Endothelial cell of umbilical vein (primary cell): ENCODE measurements around the gene PCDH8. TPM values are rescaled to one million over a fixed set of nuclear protein-coding genes. Genes with fewer than 3 reads are reported as not detected.

Experiments used
- BruUV-seq: library from RNA; stranded (reverse); fragments of 400-500 nt; replicated peaks from 2 replicates; lab custom pipeline; 2021; lab: Mats Ljungman, UMichigan
- CTCF ChIA-PET: fragments of 300-600, 350-600 bp; sonication (Branson Sonifier 250); formaldehyde crosslinking; loops from one replicate; lab custom pipeline; 2021; ENCODE audit warnings: antibody characterized with exemption, inconsistent platforms; lab: Charles Lee
- POLR2A ChIA-PET: fragments of 300-600, 350-600 bp; sonication (Branson Sonifier 250); formaldehyde crosslinking; loops from one replicate; lab custom pipeline; 2021; ENCODE audit warnings: antibody characterized with exemption, inconsistent platforms; lab: Charles Lee
- DNase-seq: peaks from one replicate; pipeline ENCODE4 v3.0.0-alpha.2; 2011; ENCODE audit warnings: low read depth, low spot score
- FAIRE-seq: peaks from 2 replicates; lab custom pipeline; 2011; peaks lifted over from hg19 to GRCh38; lab: Jason Lieb, UNC
- H2AFZ ChIP-seq: 2 replicates; pipeline ENCODE4 v1.6.0; 2012; ENCODE audit warnings: low read depth, low read length, control low read depth, inconsistent platforms
- H3K27ac ChIP-seq: 2 replicates; pipeline ENCODE4 v1.5.1; 2011; ENCODE audit warnings: low read depth, mild to moderate bottlenecking, control low read depth, low read length, moderate library complexity; ENCODE audit not compliant: insufficient read depth
- H3K27me3 ChIP-seq, 2 experiments: 2 replicates each; pipeline versions ENCODE4 v1.6.0 to v1.6.1; 2011; ENCODE audit warnings: low read length in 2 of 2, mixed read lengths in 1 of 2; ENCODE audit not compliant: control insufficient read depth in 2 of 2, insufficient read depth in 2 of 2
- H3K36me3 ChIP-seq, 2 experiments: 2 replicates in 1 of 2; 3 replicates in 1 of 2; pipeline ENCODE4 v1.5.1; 2011; ENCODE audit warnings: low read length in 2 of 2, mild to moderate bottlenecking in 1 of 2, moderate library complexity in 1 of 2; ENCODE audit not compliant: control insufficient read depth in 2 of 2, insufficient read depth in 2 of 2; ENCODE audit errors: extremely low read depth in 1 of 2
- H3K4me1 ChIP-seq: 3 replicates; pipeline ENCODE4 v1.5.1; 2011; ENCODE audit warnings: mild to moderate bottlenecking, low read length; ENCODE audit not compliant: control insufficient read depth, insufficient read depth; ENCODE audit errors: extremely low read depth
- H3K4me2 ChIP-seq: 2 replicates; pipeline ENCODE4 v1.6.1; 2011; ENCODE audit warnings: low read length, control low read depth, mixed read lengths; ENCODE audit not compliant: insufficient read depth
- H3K4me3 ChIP-seq, 3 experiments: fragments of 200-600 bp in 1 of 3; sonication (generic), shearing (Covaris generic) in 1 of 3; replicated peaks in 1 of 3; 2 replicates each; pipeline ENCODE4 v1.5.1; 2011 to 2016; ENCODE audit warnings: control low read depth in 3 of 3, low read length in 3 of 3, mild to moderate bottlenecking in 2 of 3, inconsistent platforms in 1 of 3, low read depth in 1 of 3, moderate library complexity in 1 of 3; ENCODE audit not compliant: insufficient read depth in 1 of 3
- H3K79me2 ChIP-seq: 2 replicates; pipeline ENCODE4 v1.6.0; 2012; ENCODE audit warnings: low read length, inconsistent platforms; ENCODE audit not compliant: control insufficient read depth, insufficient read depth
- H3K9ac ChIP-seq: replicated peaks from 2 replicates; pipeline ENCODE3; 2011; ENCODE audit warnings: low read length, control low read depth; ENCODE audit not compliant: insufficient read depth; ENCODE audit errors: extremely low read depth
- H3K9me1 ChIP-seq: replicated peaks from 3 replicates; pipeline ENCODE4 v1.6.0; 2011; ENCODE audit warnings: mild to moderate bottlenecking, low read length; ENCODE audit not compliant: control insufficient read depth, insufficient read depth; ENCODE audit errors: extremely low read depth
- H3K9me3 ChIP-seq: replicated peaks from 2 replicates; pipeline ENCODE4 v1.5.1; 2012; ENCODE audit warnings: low read length, inconsistent platforms; ENCODE audit not compliant: control insufficient read depth, insufficient read depth
- H4K20me1 ChIP-seq: replicated peaks from 2 replicates; pipeline ENCODE3; 2011; ENCODE audit warnings: mild to moderate bottlenecking, low read length; ENCODE audit not compliant: control insufficient read depth, insufficient read depth; ENCODE audit errors: extremely low read depth
- EZH2 ChIP-seq: IDR thresholded peaks from 2 replicates; pipeline ENCODE4 v1.6.1; 2012; ENCODE audit warnings: borderline replicate concordance, low read depth, mild to moderate bottlenecking, moderate library complexity, low read length, inconsistent platforms; ENCODE audit not compliant: severe bottlenecking
- FOS ChIP-seq: IDR thresholded peaks from 2 replicates; pipeline ENCODE4 v1.6.1; 2011; ENCODE audit warnings: mild to moderate bottlenecking, low read length, moderate library complexity, borderline replicate concordance; ENCODE audit not compliant: insufficient read depth
- GATA2 ChIP-seq: IDR thresholded peaks from 2 replicates; pipeline ENCODE4 v1.7.0; 2011; ENCODE audit warnings: low read depth, mild to moderate bottlenecking, moderate library complexity, mixed read lengths, low read length; ENCODE audit not compliant: insufficient read length, insufficient read depth
- JUN ChIP-seq: IDR thresholded peaks from 2 replicates; pipeline ENCODE4 v1.6.1; 2011; ENCODE audit warnings: borderline replicate concordance, low read depth; ENCODE audit not compliant: insufficient read length, insufficient read depth
- MYC ChIP-seq: IDR thresholded peaks from one replicate; pipeline ENCODE4 v1.6.1; 2011; ENCODE audit warnings: mild to moderate bottlenecking, low read depth, low read length
- POLR2A ChIP-seq: IDR thresholded peaks from 2 replicates; pipeline ENCODE4 v1.6.1; 2012; ENCODE audit warnings: low read depth, mild to moderate bottlenecking, control low read depth, low read length
- POLR2AphosphoS5 ChIP-seq: IDR thresholded peaks from 2 replicates; pipeline ENCODE4 v1.6.1; 2012; ENCODE audit warnings: low read depth, mild to moderate bottlenecking, control low read depth, low read length, moderate library complexity; ENCODE audit not compliant: insufficient read depth
- dilution Hi-C: fragments of 300-500 bp; cut with MboI; formaldehyde crosslinking; loops from one replicate; pipeline ENCODE4 v1.15.0; 2019; ENCODE audit warnings: low sequenced_read_pairs; ENCODE audit not compliant: extremely low pct_ligation_motif_present
- intact Hi-C: fragments of 100-400 bp; cut with micrococcal nuclease; formaldehyde crosslinking; loops from one replicate; pipeline ENCODE4 v1.10.0; 2022
- polyA plus RNA-seq, 4 experiments: library from polyadenylated mRNA; depleted of rRNA in 3 of 4; stranded (reverse) in 3 of 4; unstranded in 1 of 4; fragments of >200 nt; gene quantifications; 2 replicates each; pipeline versions ENCODE4 v1.2.1 to v1.2.3, GENCODE V29; 2011 to 2012; ENCODE audit warnings: missing spikeins in 1 of 4
- total RNA-seq: library from RNA; stranded (reverse); gene quantifications from 2 replicates; pipeline ENCODE4 v1.2.3, GENCODE V29; 2021
- TF ChIP-seq, protein P1 (sequence below), 2 donors: IDR thresholded peaks; 1 replicate in 1 of 2; 2 replicates in 1 of 2; pipeline ENCODE4 v1.5.1; 2011; ENCODE audit warnings: low read length in 2 of 2, mild to moderate bottlenecking in 2 of 2, moderate library complexity in 2 of 2, control low read depth in 1 of 2, inconsistent platforms in 1 of 2, low read depth in 1 of 2; ENCODE audit not compliant: insufficient read depth in 1 of 2; ENCODE audit errors: extremely low read depth in 1 of 2
- TF ChIP-seq, protein P2 (sequence below): IDR thresholded peaks from 2 replicates; pipeline ENCODE4 v1.6.1; 2011; ENCODE audit not compliant: insufficient read depth, insufficient read length

Gene PCDH8
- total and polyA plus RNA-seq, 2 donors (not counting 3 experiments of a cell fraction or from before 2014, with no cell fraction given): not detected

DNA sequence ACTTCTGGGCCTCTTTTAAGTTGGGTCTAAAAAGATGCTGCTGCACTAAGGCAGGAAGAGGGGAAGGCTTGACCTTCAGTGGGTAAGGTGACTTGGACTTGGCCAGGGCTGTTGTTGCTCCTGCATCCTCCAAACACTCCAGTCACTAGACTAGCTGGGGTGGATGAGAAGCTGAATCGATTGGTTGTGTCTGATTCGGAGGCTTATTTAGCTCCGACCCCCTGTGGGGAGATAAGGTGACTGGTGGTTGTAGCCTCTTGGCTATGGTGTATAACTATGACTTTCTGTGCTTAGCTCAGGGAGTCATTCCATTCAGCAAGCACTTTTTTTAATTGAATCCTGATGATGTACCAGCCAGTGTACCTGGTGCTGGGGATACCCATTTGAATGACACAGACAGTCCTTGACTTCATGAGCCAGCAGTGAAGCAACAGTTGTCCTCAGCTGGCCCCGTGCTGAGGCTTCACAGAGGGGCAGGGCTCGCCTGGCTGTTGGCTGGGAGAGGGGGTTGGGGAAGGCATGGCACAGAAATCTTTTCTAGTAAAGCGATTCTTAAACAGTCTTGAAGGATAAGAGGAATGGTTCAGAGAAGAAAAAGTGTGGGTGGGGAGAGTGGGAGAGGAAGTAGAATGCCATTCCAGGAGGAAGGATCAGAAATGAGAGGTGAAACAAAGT, 9.9 kb downstream of the PCDH8 start:
- POLR2A ChIA-PET: no interaction called here

More for the DNA sequence above, 9.9 kb downstream of the PCDH8 start:
- no peak overlapping the region for H3K27ac ChIP-seq
- H3K9me3 ChIP-seq: no peaks in the 10 kb centered on the region
- no TSS peak for BruUV-seq
- TF ChIP-seq EZH2 (no peak), POLR2A (no peak), JUN (no peak), POLR2AphosphoS5 (no peak), FOS (no peak), GATA2 (no peak), MYC (no peak)
- TF ChIP-seq, protein P1, sequence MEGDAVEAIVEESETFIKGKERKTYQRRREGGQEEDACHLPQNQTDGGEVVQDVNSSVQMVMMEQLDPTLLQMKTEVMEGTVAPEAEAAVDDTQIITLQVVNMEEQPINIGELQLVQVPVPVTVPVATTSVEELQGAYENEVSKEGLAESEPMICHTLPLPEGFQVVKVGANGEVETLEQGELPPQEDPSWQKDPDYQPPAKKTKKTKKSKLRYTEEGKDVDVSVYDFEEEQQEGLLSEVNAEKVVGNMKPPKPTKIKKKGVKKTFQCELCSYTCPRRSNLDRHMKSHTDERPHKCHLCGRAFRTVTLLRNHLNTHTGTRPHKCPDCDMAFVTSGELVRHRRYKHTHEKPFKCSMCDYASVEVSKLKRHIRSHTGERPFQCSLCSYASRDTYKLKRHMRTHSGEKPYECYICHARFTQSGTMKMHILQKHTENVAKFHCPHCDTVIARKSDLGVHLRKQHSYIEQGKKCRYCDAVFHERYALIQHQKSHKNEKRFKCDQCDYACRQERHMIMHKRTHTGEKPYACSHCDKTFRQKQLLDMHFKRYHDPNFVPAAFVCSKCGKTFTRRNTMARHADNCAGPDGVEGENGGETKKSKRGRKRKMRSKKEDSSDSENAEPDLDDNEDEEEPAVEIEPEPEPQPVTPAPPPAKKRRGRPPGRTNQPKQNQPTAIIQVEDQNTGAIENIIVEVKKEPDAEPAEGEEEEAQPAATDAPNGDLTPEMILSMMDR (IDR thresholded peaks at IDR 0.05; ENCODE audit: extremely low read depth in 1 of 2, insufficient read depth in 1 of 2, low read depth in 1 of 2, low read length in 2 of 2): no peak
- TF ChIP-seq, protein P2, sequence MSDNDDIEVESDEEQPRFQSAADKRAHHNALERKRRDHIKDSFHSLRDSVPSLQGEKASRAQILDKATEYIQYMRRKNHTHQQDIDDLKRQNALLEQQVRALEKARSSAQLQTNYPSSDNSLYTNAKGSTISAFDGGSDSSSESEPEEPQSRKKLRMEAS: no peak
- no peaks in the 10 kb centered on the region for H4K20me1 ChIP-seq
- H3K36me3 ChIP-seq: no peaks in the 10 kb centered on the region
- DNase-seq (no peak), FAIRE-seq (no peak)
- no peak overlapping the region for H3K9ac ChIP-seq
- H3K27me3 ChIP-seq: peaks cover 0 to 8% of the 10 kb centered on the region in 2 experiments
- H3K4me2 ChIP-seq: no peak overlapping the region
- no peaks in the 10 kb centered on the region for H3K9me1 ChIP-seq
- no peaks in the 10 kb centered on the region for H3K4me1 ChIP-seq
- intact Hi-C loops: no loop called here
- dilution Hi-C loops: no loop called here
- H3K79me2 ChIP-seq: no peaks in the 10 kb centered on the region
- no peak overlapping the region for H3K4me3 ChIP-seq
- H2AFZ ChIP-seq: no peak overlapping the region
- CTCF ChIA-PET: no interaction called here
